HL-60 (cell line): ENCODE results near the gene HOXD11.
A peak's percentile ranks its signal among the peaks of the same experiment; 100 is the strongest.

ENCODE experiments used
- DNase-seq, 2 experiments: peaks; one replicate each; pipeline ENCODE4 v3.0.0-alpha.2; 2010 to 2020; ENCODE audit warnings: low read depth in 1 of 2, low spot score in 1 of 2
- H3K27ac ChIP-seq: fragments of 250-450 bp; sonication (Bioruptor Pico); replicated peaks from 2 replicates; pipeline ENCODE4 v1.5.1; 2020; ENCODE audit warnings: mild to moderate bottlenecking, moderate library complexity
- H3K27me3 ChIP-seq: fragments of 250-450 bp; sonication (Bioruptor Pico); 2 replicates; pipeline ENCODE4 v1.5.1; 2021; ENCODE audit warnings: mild to moderate bottlenecking, moderate library complexity; ENCODE audit not compliant: insufficient read depth, poor library complexity, severe bottlenecking
- H3K4me3 ChIP-seq: replicated peaks from 2 replicates; pipeline ENCODE4 v1.5.1; 2011; ENCODE audit warnings: mild to moderate bottlenecking, control low read depth, low read length; ENCODE audit not compliant: insufficient read depth
- GABPA ChIP-seq: IDR thresholded peaks from 2 replicates; pipeline ENCODE4 v1.6.1; 2012; ENCODE audit warnings: low read depth
- POLR2AphosphoS5 ChIP-seq: IDR thresholded peaks from 2 replicates; pipeline ENCODE4 v1.6.1; 2012; ENCODE audit warnings: low read depth
- SPI1 ChIP-seq: IDR thresholded peaks from 2 replicates; pipeline ENCODE4 v1.6.1; 2012; ENCODE audit warnings: low read depth, mild to moderate bottlenecking, borderline replicate concordance
- TF ChIP-seq, protein P1 (sequence below): IDR thresholded peaks from 2 replicates; pipeline ENCODE4 v1.6.1; 2012; ENCODE audit warnings: low read depth; ENCODE audit not compliant: insufficient replicate concordance
- TF ChIP-seq, protein P2 (sequence below): IDR thresholded peaks from one replicate; pipeline ENCODE4 v1.5.1; 2011; ENCODE audit warnings: low read length, control low read depth, inconsistent platforms; ENCODE audit not compliant: insufficient read depth

The HOXD11 gene

DNA sequence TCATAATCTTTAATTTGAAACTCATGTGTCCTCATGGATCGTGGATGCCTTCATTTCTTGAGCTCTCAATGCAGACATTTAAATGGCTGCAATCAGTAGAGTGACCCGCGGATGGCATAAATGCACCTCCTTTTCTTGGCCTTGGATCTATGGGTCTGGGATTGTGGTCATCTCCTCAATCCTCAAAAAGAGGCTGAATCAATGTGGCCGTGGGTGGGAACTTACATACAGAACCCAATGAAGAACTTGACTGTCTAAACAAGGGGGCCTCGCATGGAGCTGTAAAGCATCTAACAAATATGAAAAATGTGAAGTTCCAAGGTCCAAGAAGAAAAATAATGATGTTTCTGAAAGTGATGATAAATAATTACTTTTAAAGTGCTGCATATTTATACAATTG, 11.7 kb upstream of the HOXD11 start:
- Histone ChIP-seq H3K27me3 (peaks cover 80% of the 10 kb centered on the region), H3K4me3 (no peak overlapping the region), H3K27ac (no peak overlapping the region)
- DNase-seq, result no peak
- TF ChIP-seq GABPA (no peak), SPI1 (no peak), POLR2AphosphoS5 (no peak)
- TF ChIP-seq, protein P1, sequence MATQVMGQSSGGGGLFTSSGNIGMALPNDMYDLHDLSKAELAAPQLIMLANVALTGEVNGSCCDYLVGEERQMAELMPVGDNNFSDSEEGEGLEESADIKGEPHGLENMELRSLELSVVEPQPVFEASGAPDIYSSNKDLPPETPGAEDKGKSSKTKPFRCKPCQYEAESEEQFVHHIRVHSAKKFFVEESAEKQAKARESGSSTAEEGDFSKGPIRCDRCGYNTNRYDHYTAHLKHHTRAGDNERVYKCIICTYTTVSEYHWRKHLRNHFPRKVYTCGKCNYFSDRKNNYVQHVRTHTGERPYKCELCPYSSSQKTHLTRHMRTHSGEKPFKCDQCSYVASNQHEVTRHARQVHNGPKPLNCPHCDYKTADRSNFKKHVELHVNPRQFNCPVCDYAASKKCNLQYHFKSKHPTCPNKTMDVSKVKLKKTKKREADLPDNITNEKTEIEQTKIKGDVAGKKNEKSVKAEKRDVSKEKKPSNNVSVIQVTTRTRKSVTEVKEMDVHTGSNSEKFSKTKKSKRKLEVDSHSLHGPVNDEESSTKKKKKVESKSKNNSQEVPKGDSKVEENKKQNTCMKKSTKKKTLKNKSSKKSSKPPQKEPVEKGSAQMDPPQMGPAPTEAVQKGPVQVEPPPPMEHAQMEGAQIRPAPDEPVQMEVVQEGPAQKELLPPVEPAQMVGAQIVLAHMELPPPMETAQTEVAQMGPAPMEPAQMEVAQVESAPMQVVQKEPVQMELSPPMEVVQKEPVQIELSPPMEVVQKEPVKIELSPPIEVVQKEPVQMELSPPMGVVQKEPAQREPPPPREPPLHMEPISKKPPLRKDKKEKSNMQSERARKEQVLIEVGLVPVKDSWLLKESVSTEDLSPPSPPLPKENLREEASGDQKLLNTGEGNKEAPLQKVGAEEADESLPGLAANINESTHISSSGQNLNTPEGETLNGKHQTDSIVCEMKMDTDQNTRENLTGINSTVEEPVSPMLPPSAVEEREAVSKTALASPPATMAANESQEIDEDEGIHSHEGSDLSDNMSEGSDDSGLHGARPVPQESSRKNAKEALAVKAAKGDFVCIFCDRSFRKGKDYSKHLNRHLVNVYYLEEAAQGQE, result no peak
- TF ChIP-seq, protein P2, sequence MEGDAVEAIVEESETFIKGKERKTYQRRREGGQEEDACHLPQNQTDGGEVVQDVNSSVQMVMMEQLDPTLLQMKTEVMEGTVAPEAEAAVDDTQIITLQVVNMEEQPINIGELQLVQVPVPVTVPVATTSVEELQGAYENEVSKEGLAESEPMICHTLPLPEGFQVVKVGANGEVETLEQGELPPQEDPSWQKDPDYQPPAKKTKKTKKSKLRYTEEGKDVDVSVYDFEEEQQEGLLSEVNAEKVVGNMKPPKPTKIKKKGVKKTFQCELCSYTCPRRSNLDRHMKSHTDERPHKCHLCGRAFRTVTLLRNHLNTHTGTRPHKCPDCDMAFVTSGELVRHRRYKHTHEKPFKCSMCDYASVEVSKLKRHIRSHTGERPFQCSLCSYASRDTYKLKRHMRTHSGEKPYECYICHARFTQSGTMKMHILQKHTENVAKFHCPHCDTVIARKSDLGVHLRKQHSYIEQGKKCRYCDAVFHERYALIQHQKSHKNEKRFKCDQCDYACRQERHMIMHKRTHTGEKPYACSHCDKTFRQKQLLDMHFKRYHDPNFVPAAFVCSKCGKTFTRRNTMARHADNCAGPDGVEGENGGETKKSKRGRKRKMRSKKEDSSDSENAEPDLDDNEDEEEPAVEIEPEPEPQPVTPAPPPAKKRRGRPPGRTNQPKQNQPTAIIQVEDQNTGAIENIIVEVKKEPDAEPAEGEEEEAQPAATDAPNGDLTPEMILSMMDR, result no peak

DNA sequence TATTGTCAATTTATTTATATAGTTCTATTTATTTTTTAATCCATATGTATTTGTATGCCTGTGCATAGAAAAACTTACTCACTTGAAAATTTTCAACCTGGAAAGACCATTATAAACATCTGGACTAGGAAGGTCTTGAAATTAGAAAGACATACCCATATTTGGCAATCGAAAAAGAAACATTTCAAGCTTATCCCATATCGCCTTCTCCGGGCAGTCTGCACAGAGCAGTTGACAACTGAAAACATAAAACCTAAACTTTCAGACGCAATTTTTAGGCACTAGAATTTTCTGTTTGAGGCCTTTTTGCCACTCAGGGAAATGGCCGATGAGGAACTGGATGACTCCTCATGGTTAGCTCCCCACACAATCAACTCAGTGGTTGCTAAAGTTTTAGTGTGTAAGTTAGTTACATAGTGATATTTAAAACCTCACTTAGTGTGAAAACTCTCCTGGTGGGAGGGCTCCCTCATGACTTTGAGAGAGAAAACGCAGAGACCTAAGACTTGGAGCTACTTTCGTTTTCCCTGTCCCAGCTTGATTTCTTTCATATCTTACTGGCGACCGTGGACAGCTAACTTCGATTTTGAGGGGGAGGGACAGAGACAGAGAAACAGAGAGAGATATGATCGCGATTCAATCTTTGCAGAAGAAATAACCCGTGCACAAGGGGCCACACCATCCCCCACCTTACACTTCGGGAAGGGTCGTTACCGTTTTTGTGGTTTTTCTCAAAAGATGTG, 10.7 kb upstream of the HOXD11 start:
- no peak for DNase-seq
- TF ChIP-seq, protein P1, result peak; percentile 27
- TF ChIP-seq, protein P2, result no peak
- Histone ChIP-seq H3K27me3 (peaks cover 77% of the 10 kb centered on the region), H3K4me3 (peak overlapping the region; percentile 50; the same call in 1 of the 2 replicates), H3K27ac (no peak overlapping the region)

DNA sequence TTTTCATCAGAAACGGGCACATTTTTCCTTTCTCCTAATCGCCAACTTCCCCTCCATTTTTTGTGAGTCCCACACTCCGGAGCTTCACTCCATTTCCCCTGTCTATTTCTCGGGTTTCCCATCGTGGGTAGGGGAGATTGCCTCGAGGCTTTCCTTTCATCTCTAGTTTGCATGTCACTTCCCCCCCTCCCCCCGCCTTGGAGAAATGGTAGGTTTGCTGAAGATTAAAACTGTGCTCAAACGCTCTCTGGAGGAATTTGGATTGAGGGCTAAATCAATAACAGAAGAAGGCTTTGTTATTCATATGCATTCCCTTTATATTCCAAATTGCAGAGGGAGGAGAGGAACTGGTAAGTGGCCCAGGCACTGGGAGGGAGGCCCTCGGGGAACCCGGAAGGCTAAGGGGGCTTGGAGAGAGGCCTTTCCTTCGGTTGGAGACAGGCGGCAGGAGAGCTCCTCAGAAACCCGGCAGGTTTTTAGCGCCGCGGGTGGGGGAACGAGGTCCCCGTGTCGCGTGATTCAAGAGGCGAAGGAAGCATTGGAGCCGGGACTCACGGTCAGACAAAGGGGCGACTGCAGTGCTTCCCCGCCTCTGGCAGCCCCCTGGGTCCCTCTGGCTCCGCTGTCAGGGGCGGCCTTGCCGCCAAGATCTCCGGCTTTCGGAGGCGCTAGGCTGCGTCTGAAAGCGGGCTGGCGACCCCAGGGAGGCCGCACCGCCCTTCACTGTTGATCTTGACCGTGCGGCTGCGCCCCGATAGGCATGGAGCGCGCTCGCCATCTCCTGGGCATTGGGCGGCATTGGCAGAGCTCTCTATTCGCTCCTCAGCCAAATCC, 9.9 kb upstream of the HOXD11 start:
- DNase-seq, result peak in 1 of 2 experiments; percentile 72
- 0 out of 2 replicates have a peak, but pooled peaks have one; percentile 4 for TF ChIP-seq SPI1
- TF ChIP-seq POLR2AphosphoS5, result no peak
- TF ChIP-seq, protein P1, result no peak
- TF ChIP-seq GABPA, result no peak
- TF ChIP-seq, protein P2, result peak; percentile 92
- Histone ChIP-seq H3K27me3 (peaks cover 76% of the 10 kb centered on the region), H3K27ac (no peak overlapping the region), H3K4me3 (peak overlapping the region; percentile 50)
